ENCODE measurements around the gene CERK.

CERK gene

GRCh38 chr22:46764779-46765485, 26.9 kb upstream of the CERK start:
- DNase-seq (ENCODE audit: low read depth), result no peak

DNA sequence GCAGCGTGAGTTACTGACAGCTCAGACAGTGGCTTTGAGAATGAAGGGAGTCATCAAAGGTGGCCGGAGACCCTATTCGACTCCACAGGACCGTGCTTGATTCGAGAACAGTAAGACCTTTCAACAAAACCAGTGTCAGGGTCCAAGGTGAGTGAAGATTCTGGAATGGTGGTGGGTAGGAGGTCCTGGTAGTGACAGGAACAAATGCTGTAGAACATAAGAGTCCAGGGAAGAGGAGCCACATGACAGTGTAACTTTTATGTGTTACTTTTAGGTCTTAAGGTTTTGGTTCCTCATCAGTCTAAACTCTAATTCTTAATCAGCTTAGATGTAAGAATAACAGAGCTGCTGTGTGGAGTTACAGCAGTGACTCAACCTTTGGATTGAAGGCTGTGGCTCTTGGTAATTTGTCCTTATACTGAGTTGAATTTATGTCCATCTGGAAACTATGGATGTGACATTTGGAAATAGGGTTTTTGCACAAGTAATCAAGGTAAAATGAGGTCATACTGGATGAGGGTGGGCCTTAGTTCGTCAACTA, 26.2 kb upstream of the CERK start:
- DNase-seq (ENCODE audit: low read depth), result no peak

- no peak for DNase-seq (ENCODE audit: low read depth)
Measured at GRCh38 chr22:46763051-46763705, 25.1 kb upstream of the CERK start.

- peak; percentile 91 for DNase-seq (ENCODE audit: low read depth)
Measured at GRCh38 chr22:46762238-46763050, 24.4 kb upstream of the CERK start, which contains the start of gene TBC1D22A. TSS of gene TBC1D22A (plus strand) at chr22:46762650. CDS start at chr22:46762787, 137 bp downstream.

- DNase-seq (ENCODE audit: low read depth), result no peak
Measured at GRCh38 chr22:46761539-46762237, 23.6 kb upstream of the CERK start.

- no peak for DNase-seq (ENCODE audit: low read depth)
Measured at GRCh38 chr22:46761017-46761416, 23.0 kb upstream of the CERK start.

DNA sequence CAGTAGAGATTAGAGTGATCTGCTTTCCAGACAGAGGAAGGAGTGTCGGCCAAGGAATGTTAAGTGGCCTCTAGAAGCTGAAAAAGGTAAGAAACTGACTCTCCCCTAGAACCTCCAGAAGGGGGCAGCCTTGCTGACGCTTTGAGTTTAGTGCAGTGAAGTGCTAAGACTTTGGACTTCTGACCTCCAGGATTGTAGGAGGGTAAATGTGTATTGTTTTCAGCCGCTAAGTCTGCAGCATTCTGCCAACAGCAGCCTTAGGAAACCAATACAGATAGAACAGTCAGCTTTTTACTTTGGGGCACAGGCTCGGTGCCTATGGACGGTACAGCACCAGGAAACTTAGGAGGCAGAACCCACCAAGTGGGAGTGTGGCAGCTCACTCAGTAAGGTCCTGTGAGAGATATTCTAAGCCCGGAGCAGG, 20.8 kb upstream of the CERK start:
- peak; percentile 27 for DNase-seq (ENCODE audit: low read depth)

DNA sequence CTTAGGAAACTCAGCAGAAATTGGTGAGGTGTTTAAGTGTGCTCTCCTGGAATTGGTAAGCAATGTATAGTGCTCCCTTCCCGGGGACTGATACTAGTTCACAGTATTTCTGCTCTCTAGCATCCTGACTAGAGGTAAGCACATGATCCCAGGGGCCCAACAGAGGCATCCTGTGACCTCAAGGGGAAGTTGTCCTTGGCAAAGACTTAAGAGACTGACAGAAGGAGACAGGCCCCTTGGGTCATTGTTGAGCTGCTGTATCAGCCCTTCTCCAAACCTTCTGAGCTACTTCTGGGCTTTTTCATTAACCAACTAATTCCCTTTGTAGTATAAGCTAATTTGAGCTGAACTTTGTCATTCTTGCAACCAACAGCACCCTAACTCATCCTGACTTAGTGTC, 20.1 kb upstream of the CERK start:
- DNase-seq (ENCODE audit: low read depth), result no peak

- DNase-seq (ENCODE audit: low read depth), result no peak
Measured at GRCh38 chr22:46757104-46757503, 19.1 kb upstream of the CERK start.

DNA sequence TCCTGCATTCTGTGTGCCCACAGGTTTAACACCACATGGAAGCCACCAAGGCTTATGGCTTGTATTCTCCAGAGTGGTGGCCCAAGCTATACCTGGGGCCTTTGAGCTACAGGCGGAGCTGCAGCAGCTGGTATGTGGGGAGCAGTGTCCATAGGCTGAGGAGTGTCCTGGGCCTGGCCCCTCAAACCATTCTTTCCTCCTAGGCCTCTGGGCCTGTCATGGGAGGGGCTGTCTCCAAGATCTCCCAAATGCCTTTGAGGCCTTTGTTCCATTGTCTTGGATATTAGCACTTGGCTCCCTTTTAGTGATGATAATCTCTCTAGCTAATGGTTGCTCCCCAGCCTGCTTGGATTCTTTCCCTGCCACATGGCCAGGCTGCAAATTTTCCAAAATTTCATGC, 18.0 kb upstream of the CERK start:
- no peak for DNase-seq (ENCODE audit: low read depth)

DNA sequence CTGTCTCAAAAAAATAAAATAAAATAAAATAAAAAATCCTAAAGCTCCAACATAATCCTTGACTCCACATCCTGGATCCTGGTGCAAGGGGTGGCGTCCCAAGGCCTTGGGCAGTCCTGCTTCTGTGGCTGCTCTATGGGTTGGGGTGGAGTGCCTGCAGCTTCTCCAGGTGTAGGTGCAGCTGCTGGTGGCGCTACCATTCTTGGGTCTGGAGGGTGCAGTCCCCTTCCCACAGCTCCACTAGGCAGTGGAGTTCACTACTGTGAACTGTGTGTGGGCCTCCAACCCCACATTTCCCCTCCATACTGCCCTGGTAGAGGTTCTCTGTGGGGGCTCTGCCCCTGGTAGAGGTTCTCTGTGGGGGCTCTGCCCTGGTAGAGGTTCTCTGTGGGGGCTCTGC, 17.5 kb upstream of the CERK start:
- no peak for DNase-seq (ENCODE audit: low read depth)

GRCh38 chr22:46754826-46755225, 16.8 kb upstream of the CERK start:
- no peak for DNase-seq (ENCODE audit: low read depth)

DNA sequence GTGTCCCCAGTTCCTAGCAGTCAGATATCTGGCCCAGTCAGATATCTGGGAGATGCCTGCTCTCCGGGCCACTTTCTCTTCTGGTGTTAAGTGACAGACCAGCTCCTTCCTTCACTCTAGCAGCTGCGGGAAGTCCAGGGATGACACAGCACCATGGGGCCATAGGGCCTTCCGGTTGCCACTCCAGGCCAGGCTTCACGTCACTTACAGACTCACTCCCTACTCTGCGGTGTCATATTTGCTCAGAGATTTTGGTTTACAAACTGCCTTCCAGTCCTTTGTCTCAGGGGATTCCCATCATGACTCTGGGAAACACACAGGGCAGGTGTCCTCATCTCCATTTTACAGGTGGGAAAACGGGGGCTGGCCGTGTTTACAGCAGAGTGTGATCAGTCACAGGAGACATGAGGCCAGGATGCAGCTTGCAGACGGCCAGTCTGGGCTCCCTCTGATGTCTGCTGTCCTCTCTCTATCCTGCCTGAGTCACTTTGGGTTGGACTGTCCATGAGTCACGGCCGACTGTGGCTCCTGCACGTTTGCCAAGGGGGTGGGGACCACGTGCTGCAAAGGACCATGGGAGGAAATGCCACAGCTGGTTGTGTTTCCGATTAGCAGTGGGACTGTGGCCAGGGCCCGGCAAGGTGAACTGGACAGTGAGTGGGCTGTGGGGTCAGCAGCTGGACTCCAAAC, 16.2 kb upstream of the CERK start:
- DNase-seq (ENCODE audit: low read depth), result no peak

GRCh38 chr22:46753761-46754109, 15.7 kb upstream of the CERK start:
- no peak for DNase-seq (ENCODE audit: low read depth)

GRCh38 chr22:46753360-46753759, 15.3 kb upstream of the CERK start:
- no peak for DNase-seq (ENCODE audit: low read depth)

DNA sequence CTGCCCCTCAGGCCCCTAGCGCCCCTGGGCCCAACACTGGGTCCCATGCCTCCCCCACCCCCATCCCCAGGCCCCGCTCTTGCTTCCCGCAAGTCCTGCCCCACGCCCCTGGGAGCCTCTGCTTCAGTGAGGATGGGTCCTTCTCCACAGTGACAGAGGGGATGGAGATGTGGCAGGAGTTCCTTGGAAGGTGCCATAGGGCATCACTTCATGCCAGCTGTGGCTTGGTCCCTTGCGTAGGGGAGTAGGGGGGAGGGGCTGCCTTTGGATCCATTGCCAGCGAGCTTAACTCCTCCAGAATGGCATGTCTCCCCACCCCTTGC, 14.9 kb upstream of the CERK start:
- no peak for DNase-seq (ENCODE audit: low read depth)

DNA sequence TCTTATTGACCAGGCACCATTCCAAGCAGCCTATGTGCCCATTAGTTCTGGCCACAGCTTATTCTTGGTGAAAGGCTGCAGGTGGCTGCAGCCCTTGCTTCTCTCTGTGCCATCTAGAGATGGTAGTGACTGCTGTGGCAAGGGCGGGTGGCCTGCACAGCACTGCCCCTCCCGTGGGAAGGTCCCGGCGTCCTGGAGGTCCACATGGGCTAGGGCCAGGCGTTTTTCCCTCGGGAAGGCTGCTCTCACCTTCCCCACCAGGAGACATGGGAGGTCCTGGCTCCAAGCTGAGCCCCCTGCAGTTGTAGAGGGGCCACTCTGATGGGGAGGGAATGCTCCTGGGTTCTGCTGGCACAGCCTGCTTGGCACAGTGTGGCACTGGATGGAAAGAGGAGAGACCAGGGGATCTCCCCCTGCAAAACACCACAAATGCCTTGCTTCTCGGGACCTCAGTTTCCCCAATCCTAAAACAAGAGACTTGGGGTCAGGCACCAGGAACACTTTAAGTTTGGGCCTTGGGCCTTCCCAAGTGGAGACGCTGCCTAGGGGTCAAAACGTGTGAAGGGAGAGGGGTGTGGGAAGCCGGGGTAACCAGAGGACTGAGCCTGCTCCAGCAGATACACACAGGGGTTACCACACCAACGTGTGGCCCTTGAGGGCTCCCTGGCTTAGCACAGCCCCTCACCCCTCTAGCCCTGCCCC, 14.4 kb upstream of the CERK start:
- DNase-seq (ENCODE audit: low read depth), result no peak

DNA sequence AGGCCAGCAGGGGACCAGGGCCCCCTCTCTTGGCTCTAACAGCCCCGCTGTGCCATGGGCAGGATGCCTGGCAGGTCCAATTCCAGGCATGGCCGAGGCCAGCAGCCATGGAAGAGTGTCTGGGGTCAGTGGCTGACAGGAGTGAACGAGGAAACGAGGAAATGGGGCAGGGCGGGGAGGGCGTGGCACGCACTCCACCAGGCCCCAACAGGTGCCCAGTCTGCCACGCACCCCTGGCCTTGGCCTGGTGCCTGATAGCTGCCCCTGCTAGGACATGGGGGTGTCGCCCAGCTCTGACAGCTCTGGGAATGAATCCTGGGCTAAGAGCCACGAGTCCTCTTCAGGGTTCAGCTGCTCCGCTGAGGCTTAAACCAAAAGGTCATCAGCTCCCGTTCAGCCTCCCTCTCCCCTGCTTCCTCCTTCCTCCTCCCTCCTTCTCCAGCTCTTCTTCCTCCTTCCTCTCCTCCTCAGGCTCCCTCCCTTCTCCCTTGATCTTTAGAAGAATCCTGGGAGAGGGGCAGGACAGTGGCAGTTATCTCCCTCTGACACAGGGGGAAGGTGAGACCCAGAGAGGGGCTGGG, 12.9 kb upstream of the CERK start:
- DNase-seq (ENCODE audit: low read depth), result no peak

- no peak for DNase-seq (ENCODE audit: low read depth)
Measured at GRCh38 chr22:46750530-46750800, 12.4 kb upstream of the CERK start.

GRCh38 chr22:46749682-46750529, 11.9 kb upstream of the CERK start:
- DNase-seq (ENCODE audit: low read depth), result no peak
